AG08396 (cell line): Measurements from ENCODE around the gene ITGB2.

Experiments used
- DNase-seq: peaks from one replicate; pipeline ENCODE4 v3.0.0; 2012; ENCODE audit warnings: low spot score, mixed read lengths

ITGB2 gene

DNA sequence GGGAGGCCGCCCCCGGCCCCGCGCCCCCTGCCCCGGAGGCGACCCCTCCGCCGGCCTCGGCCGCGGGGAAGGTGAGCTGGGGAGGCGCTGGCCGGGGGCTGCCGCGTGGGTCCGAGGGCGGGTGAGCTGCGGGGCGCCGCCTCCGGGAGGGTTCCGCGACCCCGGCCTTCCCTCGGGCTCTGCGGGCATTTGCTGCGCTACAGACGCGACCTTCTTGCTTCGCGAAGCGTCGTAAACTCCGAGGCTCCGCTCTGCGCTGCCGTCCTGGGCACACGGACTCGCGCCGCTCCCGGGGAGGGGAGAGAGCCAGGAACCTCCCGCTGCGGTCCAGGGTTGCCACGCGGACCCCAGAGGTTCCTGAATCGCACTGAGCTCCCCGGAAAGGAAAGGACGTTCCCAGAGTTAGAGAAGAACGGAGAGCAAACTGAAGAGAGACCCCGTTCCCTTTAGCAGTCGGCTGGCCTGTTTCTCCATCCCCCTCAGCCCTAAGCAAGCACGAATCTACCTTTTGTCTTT is 19.5 kb upstream of the ITGB2 start:
- no peak for DNase-seq

DNA sequence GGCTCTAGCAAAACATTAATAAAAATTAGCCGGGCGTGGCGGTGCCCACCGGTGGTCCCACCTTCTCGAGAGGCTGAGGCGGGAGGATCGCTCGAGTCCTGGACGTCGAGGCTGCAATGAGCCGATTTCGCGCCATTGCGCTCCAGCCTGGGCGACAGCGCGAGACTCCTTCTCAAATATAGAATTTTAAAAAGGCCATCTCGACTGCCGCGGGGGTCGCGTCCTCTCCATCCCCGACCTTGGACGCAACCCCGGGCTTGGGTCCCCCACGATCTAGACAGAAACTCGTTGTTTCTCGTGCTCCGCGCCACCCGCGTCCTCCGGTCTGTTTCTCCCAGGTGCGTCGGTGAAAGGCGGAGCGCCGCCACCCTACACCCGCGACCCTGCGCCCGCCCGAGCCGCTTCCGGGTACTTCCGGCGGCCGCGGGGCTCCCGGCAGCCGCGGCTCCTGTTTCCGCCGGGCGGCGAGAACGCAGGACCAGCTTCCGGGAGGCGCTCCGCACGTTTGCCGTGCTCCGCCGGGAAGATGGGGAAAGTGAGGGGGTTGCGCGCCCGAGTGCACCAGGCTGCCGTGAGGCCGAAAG is 18.9 kb upstream of the ITGB2 start, which contains the start of gene SLX9:
SLX9 (plus strand) TSS at position 498 of the 584 bp plus-strand sequence; CDS start at position 527, 29 bp downstream.
- peak; percentile 96 for DNase-seq

DNA sequence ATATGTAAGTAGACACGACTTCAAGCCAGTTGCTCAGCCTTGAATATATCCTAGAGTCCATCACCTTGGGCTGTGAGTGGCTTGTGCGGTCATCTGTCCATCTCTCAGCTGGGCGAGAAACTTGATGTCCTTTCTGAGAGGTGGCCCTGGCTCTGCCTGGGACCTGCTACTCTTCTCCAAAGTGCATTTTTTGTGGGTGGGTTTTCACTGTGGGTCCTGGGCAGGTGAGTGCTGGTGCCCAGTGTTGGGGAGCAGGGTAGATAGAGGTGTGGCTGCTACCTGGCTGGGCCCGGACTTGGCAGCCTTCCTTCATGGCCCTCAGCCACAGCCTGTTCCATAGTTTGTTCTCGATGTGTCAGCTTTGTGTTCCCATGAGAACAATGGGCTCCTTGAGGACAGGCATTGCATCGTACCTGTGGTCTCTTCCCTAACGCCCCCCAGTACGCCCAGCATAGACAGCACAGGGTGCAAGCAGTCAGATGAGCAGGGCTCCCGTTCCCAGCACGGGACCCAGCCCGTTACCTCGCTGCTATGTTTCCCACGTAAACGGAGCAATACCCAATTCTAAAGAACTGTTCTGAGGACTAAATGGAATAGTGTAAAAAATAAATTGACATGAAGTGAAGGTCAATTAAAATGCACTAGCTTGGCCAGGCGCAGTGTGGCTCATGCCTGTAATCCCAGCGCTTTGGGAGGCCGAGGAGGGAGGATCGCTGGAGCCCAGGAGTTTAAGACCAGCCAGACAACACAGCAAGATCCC is 18.3 kb upstream of the ITGB2 start:
- DNase-seq: no peak

DNA sequence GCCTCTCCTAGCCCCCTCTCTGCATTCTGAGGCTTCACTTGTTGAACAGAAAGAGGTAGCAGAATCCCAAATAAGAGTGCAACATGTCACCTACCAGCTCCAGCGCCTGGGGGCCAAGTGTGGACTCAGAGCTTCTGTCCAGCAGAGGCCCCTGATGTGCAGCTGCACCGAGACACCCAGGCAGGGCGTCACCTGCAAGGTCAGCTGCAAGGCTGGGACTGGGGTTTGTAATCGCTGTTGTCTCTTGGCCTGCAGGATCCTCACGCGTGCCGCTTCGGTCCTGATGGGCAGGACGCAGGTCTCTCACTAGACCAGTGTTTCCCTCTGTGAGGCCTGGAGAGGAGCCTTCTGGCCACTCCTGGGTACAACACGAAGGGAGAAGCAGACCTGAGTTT is 14.8 kb upstream of the ITGB2 start:
- no peak for DNase-seq

DNA sequence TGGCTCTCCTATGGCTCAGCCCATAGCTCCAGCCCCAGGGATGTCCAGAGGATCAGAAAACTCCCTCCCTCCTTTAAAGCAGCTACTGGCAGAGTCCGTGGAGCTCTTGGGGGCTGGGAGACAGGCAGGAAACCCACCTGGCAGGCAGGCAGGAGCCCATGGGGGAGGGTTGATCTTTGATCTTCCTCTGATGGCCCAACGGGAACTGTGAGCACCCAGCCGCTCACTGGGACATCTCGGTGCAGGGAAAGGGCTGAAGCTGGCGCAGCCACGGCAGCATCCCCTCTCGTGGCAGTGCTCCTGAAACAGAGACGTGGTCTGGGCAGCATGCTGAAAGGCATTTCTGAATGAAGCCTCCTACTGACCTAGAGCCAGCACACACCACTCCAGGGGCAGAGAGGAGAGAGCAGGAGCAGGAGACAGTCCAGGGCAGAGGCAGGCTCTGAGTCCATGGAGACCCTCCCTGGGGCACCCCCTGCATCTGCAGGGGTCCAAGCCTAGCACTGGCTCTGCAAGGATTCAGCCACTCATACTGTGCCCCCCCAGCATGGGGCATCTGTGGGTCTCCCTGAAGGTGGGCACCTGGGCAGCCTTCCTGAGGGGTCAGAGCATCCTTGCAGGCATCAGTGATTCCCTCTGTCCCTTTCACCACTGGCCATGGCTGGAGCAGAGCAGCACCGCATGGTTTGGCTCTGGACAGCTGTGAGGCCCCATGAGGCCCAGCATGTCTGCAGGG is 14.3 kb upstream of the ITGB2 start:
- no peak for DNase-seq

DNA sequence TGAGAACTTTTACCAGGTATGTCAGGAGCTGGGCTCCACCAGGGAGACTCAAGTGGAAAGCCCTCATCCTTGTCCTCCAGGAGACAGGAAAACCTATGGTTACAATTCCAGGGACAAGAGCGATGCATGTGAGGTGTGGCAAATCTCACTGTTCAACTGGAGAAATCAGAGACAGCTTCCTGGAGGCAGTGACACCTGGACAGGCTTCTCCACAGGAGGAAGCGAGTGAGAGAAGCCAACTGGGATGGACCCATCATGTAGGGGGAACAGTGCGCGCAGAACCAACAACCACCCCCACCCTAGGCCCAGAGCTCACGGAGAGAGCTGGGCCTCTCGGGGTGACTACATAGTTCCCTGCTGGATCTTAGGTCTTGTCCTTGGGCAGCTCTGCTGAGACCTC is 13.6 kb upstream of the ITGB2 start:
- no peak for DNase-seq

DNA sequence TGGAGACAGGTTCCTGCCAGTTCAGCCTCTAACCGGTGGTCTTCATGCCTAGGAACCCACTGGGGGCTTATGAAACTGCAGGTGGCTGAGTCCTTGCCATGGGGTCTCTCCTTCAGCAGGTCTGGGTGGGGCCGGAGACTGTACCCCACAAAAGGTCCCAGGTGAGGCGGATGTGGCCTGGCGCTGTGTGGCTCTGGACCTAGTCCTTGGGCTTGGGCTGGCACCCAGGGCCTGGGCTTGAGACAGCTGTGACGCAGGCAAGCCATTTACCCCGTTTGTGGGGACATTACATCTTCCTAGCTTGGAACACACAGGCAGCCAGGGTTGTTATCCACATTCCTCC is 13.2 kb upstream of the ITGB2 start:
- no peak for DNase-seq

DNA sequence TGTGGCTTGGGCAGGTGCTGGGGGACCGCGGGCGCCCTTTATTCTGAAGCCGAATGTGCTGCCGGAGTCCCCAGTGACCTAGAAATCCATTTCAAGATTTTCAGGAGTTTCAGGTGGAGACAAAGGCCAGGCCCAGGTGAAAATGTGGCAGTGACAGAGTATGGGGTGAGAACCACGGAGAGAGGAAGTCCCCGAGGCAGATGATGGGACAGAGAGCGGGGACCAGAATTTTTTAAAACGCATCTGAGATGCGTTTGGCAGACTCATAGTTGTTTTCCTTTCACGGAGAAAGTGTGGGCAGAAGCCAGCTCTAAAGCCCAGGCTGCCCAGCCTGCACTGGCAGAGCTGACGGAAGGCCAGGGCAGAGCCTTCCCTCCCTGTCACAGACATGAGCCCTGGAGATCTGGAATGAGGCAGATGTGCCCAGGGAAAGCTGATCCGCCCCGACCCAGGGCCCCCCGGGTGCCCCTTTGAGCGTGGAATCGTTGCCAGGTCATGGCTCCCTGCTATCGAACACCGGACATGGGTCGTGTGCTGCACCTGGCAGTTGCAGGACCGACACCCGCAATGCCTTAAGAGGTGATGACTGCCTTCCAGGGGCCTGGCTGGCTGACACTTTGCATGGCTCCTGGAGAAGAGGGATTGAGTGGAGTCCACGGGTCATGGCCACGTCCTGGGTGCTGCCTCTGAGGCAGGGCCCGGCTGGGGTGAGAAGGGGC is 12.7 kb upstream of the ITGB2 start:
- DNase-seq: no peak

DNA sequence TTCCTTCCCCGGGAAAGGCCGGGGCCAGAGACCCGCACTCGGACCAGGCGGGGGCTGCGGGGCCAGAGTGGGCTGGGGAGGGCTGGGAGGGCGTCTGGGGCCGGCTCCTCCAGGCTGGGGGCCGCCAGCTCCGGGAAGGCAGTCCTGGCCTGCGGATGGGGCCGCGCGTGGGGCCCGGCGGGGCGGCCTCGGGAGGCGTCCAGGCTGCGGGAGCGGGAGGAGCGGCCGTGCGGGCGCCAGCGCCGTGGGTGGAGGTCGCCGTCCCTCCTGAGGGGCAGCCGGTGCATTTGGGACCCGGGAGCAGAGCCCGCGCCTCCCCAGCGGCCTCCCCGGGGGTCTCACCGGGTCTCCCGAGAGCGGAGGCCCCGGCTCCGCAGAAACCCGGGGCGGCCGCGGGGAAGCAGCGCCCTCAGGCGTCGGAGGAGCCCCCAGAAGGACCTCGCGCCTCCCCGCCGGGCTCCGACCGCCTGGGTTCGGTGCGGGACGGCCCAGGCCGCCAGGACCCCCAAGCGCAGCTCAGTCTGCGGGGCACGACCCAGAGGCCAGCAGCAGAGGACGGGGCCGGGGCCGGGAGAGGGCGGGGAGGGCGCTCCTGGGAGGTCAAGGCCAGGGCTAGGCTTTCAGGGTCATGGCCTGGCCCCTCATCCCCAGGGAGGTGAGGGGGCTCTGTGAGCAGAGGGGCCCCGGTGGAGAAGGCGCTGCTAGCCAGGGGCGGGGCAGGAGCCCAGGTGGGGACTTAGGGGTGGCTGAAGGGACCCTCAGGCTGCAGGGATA is 11.9 kb upstream of the ITGB2 start:
- peak; percentile 76 for DNase-seq

DNA sequence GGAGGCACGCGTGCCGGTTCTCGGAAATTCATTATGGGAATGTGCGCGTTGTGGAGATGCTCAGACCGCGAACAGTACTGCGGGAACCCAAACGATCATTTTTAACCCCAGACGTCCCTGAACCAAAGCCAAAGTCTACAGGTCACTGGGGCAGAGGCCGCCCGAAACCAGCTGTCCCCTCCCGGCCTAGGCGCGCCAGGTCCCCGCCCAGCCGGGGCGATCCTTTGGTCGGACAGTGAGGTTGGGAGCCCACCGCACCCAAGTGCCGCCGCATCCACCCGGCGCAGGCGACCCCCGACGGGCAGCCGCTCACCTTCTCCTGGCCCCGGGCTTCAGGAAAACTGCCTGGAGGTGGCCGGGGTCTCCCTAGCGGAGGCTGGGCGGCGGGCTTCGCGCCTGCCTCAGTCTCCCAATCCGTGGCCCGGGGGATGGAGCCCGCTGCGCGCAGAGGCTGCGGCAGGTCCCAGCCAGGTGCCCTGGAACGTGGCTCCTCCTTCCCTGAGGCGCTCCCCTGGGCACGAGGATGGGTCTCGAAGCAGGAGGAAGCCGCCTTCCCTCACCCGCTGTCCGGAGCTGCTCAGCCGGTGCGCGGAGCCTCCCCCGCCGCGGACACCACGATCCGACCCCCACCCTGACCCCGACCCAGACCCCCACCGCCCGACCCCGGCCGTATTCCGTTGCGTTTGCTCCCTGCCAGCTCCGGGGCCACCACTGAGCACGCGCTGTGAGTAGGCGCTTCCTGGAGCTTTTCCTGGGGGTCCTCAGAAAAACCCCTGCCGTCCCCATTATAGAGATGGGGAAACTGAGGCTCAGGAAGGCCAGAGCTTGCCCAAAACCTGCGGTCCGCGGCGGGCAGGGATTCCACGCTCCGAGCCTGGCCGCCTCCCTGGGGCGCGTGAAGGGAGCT is 11.1 kb upstream of the ITGB2 start:
- no peak for DNase-seq

DNA sequence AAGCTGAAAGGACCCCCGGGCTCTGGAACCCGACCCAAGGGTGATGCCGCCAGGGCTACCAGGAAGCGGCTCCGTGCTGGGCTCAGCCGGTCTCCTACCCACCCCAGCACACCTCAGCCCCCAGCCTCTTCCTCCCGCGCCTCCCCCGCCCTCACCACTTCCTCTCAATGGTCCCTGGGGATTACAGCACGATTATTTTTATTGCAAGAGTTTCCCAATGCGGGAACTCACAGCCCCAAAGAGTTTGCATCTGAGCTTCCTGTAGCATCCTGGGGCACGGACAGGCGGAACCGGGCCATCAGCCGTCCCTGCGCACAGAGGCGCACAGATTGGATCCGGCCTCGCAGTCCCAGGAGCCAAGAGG is 10.4 kb upstream of the ITGB2 start:
- no peak for DNase-seq

DNA sequence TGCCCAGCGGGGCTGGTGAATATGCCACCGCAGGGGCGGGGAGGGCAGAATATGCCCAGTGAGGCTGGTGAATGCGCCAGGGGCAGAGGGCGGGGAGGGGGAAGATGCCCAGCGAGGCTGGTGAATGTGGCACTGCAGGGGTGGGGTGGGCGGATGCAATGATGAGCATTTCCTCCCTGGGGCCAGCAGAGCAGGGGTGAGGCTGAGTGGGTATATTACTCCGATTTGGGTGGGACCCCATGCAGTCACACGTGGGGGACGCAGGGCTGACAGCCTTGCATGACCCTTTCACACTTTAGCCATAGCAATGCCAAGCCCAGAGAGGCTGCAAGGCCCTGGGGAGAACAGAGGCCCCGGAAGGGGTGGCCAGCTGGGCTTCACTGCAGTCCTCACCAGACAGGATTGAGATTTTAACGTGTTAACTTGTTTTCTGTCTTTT is 9.9 kb upstream of the ITGB2 start:
- no peak for DNase-seq

DNA sequence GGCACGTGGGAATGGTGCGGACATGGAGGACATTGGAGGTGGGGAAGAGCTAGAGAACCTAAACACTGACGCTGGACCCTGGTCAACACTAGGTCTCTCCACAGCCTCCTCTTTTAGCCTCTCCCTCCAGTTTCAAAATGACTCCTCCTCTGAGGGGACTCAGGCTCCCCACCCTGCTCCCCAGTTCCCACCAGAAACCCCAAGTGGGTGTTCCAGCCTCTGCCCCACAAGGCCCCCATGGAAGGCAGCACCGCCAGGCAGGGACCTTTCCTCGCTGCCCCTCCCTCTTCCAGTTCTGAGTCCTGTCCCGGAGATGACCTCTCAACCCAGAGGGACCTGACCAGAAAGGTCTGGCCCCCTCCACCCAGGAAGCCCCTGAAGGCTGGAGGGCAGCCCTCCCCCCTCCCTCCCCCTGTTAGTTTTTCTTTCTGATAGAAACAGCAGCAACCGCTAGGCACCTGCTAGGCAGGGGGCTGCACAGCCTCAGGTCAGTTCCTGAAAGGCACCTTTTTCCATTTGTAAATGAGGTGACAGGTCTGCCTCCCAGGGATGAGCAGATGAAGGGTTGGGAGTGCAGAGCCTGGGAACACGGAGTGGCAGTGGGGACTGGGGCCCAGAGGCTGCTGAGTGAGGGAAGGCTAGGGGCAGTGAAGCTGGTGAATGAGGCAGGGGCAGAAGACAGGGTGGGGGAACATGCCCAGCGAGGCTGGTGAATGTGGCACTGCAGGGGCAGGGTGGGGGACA is 9.3 kb upstream of the ITGB2 start:
- DNase-seq: no peak

DNA sequence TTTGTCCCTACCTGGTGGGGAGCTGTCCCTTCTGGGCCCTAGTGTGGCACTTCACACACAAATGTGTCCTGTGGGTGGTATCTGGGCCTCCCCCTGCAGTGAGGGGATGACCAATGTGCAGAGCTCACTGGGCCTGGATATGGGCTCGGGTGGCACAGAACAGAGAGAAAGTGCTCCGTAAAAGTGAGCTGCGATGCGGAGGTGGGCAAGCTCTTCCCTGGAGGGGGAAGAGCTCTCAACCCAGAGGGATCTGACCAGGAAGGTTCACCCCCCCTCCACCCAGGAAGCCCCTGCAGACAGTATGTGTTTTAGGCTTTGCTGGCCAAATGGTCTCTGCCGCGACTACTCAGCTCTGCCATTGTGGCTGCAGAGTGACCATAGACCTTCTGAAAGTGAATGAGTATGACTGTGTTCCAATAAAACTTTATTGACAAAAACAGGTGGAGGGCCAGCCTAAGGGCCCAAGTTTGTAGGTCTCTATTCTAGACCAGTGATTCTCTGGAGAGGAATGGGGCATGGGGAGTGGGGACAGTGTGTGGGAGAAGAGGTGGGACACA is 8.6 kb upstream of the ITGB2 start:
- no peak for DNase-seq

DNA sequence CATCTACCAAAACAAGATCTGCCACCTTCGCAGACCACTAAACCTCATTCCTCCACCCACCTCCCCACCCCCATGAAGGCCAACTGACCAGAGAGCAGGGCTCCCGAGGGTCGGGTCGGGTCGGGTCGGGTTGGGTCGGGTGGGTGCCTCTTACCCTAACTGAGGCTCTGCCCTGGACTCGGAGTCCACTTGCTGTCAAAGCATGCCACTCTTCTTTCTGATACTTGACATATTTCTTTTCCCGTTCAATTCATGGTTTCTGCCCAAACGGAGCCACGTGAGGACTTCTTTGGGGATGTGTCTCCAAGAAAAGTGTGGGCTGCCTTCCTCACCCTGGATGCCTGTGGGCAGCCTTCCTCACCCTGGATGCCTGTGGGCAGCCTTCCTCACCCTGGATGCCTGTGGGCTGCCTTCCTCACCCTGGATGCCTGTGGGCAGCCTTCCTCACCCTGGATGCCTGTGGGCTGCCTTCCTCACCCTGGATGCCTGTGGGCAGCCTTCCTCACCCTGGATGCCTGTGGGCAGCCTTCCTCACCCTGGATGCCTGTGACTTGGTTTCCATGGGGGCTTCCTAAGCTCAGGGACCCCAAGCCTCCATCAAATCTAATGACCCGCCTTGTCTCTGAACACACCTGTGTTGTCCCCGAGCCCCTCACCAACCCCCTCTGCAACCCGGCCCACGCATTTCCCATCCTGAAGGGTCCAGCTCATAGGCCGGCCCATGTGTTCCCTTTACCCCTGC is 8.0 kb upstream of the ITGB2 start:
- peak; percentile 71 for DNase-seq

DNA sequence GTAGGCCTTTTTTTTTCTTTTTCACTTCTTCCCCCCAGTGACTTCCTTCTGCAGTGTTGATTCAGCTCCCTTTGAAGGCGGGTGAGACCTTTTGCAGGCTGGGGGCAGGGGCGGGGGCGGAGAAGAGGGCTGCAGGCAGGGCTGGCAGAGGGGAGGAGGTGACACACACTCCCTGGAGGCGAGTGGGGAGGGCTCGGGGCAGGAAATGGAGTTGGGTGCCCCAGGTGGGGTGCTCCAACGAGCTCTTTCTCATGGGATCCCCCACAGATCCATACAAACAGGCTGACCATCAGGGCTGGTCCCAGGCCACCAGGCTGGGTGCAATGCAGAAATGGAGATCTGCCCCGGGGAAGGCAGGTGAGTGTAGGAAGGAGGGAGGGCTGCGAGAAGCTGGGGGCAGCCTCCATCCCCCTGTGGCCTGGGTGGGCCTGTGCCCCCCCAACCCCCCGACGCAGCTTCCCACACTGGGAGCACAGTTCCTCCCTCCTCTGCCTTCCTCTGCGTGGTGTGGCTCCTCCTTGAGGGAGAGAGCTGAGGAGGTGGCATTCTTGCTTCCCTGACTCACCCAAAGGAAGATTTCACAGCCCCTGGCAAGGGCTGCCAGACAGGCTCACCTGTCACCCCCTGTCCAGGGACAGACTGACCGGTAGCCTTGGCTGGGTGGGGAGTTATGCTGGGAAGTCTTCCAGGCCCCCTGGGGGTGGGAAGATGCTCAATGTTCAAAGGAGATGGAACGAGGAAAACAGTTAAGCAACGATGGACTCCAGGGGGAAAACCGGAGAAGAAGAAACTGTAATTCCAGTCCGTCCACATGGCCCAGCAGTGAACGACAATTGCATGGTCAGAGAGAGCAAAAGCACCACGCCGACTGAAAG is 7.1 kb upstream of the ITGB2 start:
- DNase-seq: peak; percentile 68

DNA sequence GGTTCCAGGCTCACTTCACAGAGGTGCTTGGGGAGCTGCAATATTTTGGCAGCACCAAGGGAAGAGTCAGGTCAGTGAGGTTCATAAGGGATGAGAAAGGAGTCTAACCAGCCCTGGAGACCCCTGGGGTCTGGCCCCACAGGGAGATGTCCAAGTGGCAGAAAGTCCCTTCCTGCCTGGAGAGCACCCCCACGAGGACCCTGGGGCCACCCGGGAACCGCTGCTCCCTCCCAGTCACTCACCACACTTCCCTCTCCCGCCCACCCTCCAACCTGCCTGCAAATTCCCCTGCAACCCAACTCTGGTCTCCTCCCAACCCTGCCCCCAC is 6.5 kb upstream of the ITGB2 start:
- DNase-seq: no peak
